Large intestine (tissue), 3 donors: ENCODE results near the gene CCND1. TPM values are rescaled to one million over a fixed set of nuclear protein-coding genes. Genes with fewer than 3 reads are reported as not detected.
A peak's percentile ranks its signal among the peaks of the same experiment; 100 is the strongest.

Experiments used
- DNase-seq, 2 donors: peaks; one replicate each; pipeline versions ENCODE4 v3.0.0 to v3.0.0-alpha.2; 2013
- H3K27ac ChIP-seq: one replicate; pipeline ENCODE4 v1.5.1; 2013; ENCODE audit warnings: low read length
- H3K27me3 ChIP-seq: 2 replicates; pipeline ENCODE4 v1.6.1; 2013; ENCODE audit warnings: low read length; ENCODE audit not compliant: control insufficient read depth, insufficient read depth
- H3K36me3 ChIP-seq: 2 replicates; pipeline ENCODE4 v1.6.1; 2013; ENCODE audit warnings: low read length; ENCODE audit not compliant: control insufficient read depth, insufficient read depth
- H3K4me1 ChIP-seq: one replicate; pipeline ENCODE4 v1.6.1; 2013; ENCODE audit warnings: low read length; ENCODE audit not compliant: control insufficient read depth, insufficient read depth
- H3K4me3 ChIP-seq: one replicate; pipeline ENCODE4 v1.5.1; 2013; ENCODE audit warnings: low read length
- H3K9me3 ChIP-seq: one replicate; pipeline ENCODE4 v1.6.1; 2013; ENCODE audit warnings: mild to moderate bottlenecking, low read depth, low read length, moderate library complexity; ENCODE audit not compliant: control insufficient read depth
- WGBS: methylation state at CpG from one replicate; pipeline ENCODE4 v1.1.5; 2013; ENCODE audit warnings: low lambda C conversion rate; ENCODE audit not compliant: insufficient coverage; 5-methylcytosine and 5-hydroxymethylcytosine counted together
- polyA plus RNA-seq: library from polyadenylated mRNA; unstranded; fragments of 120-200 nt; gene quantifications from one replicate; pipeline ENCODE4 v1.2.1, GENCODE V29; 2013

CCND1 gene
- polyA plus RNA-seq, 1 donor = 74.0 TPM

DNA sequence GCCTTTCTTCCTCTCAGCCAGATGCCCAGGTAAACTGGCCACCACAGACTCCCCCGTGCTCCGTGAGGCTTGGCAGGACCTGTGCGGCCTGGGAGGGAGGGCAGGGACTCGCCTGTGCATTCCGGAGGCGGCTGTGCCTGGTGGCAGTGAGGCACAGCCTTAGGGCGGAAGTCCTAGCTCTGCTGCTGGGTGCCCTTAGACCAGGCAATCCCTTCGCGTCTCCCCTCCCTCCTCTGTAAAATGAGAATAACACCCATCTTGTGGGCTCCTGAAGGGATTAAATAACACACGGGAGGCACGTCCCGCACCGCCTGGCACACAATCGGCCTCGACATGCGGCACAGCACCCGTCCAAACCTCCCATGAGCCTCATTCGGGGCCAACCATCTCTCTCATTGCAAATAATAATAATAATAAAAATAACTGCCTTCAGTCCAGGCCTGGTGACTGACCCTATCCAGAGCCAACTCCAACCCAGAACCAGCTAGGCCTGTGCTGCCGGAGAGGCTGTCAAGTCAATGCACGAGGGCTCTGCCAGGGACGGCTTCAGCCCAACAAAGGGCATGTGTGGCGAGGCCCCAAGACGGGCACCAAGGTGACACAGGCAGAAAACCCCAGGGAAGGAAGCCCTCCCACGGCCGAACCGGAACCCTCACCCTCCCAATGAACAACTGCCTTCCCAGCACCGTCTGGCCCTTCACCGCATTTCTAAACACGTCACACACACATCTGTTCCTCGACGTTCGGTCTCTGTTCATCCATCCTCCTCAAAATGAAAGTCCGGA is 26.0 kb downstream of the CCND1 start:
- no peak for DNase-seq
- Histone ChIP-seq H3K27me3 (no peaks in the 10 kb centered on the region), H3K4me1 (peaks cover 2% of the 10 kb centered on the region), H3K4me3 (no peak overlapping the region), H3K9me3 (no peaks in the 10 kb centered on the region), H3K36me3 (peaks cover 54% of the 10 kb centered on the region), H3K27ac (no peak overlapping the region)
- WGBS = 100% methylated on average over 3 of the region's 33 CpGs

DNA sequence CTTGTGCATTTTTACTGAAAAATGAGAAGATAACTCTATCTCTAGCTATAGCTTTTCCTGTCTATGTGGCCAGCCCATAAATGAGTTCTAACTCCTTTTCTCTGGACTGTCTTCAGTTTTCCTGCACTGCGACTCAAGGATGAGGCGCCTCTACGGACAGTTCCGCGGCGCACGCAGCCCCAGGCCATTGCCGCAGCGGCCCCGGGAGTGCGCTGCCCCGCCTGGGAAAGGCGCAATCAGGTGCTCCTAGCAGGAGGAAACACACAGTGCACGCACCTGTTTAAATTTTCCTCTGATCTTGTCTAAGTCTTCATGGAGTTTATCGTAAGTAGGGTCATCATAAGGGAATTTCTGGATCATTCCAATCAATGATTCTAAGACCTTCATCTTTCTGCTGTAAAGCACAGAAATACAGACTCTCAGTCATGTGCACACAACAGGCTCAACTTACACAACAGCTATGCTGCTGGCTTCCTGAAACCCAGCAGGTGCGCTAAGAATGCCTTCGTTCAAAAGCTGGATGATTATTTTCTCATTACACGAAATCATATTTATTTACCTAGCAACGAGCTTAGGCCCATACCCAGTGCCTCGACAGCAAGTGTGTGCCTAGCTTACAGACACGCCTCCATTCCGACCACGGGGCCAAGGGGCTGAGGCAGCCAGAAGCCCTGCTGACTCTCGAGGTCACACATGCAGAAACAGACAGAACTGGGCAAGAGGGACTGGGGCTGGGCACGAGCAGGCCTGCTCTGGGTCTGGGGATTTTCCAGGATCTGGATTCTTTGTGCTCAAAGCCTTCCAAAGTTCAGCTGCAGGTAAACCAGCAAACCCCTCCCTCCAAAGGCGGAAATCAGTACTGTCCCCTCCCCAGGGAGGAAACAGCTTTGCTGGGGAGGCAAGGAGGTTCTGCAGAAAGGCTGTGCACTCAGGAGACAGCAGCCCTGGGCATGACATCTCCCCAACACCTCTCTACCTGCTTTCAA is 27.0 kb downstream of the CCND1 start:
- peaks cover 53% of the 10 kb centered on the region for H3K36me3 ChIP-seq
- H3K9me3 ChIP-seq = no peaks in the 10 kb centered on the region
- no peak overlapping the region for H3K4me3 ChIP-seq
- peaks cover 2% of the 10 kb centered on the region for H3K4me1 ChIP-seq
- no peak overlapping the region for H3K27ac ChIP-seq
- WGBS = no CpG with 5 or more reads among the region's 26 CpGs
- H3K27me3 ChIP-seq = no peaks in the 10 kb centered on the region
- peak in 1 of 2 donors; percentile 28 for DNase-seq

DNA sequence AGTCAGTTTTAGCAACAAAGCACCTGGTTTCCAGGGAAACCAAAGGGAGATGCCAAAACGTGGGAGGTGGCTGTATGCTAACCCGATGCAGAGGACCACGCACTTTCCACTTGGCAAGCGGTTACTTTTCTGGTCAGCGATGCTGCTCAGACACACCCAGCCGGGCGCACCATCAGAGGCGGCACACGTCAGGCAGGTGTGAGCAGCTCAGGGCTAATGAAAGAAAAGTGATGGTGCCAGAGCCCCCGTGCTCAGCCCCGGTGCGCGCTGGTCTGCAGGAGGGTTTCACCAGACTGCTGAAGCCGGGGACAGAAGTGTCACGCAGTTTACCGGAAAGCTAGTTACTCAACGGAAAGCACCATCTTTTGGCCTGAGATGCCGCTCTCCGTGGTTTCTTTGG is 28.5 kb downstream of the CCND1 start:
- Histone ChIP-seq H3K36me3 (peaks cover 50% of the 10 kb centered on the region), H3K4me1 (peaks cover 6% of the 10 kb centered on the region), H3K27me3 (no peaks in the 10 kb centered on the region), H3K27ac (no peak overlapping the region), H3K4me3 (no peak overlapping the region), H3K9me3 (no peaks in the 10 kb centered on the region)
- DNase-seq = no peak
- WGBS = no CpG with 5 or more reads among the region's 19 CpGs

DNA sequence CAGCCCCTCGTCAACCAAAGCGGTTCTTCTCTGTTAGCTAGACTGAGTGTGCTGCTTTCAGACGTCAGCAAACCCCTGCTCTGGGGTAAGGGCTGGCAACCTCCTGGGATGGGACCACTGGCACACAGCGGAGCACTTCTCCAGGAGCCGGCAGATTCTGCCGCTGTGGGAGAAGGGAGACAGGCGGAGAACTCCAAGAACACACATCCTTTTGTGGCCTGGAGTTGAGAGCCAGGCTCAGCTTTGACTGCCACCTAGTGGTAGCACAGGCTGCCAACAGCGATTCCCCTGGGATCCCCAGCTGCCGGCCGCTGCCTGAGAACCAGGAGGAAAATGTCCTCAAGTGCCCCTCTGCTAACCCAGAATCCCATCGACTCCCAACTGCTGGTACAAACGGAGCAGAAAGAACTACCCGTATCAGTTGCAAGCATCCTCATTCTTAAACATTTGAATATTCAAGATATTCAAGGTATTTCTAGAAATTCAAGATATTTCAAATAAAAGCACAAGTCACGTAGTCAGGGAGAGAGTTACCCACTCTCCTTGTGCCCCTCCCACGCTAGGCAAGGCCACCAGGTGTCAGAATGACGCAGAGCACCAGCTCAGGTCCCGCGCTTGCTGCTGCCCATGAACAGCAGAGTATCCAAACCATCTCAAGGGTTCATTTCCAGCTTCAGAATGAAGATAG is 29.3 kb downstream of the CCND1 start:
- WGBS = 60% methylated on average over 2 of the region's 18 CpGs
- H3K9me3 ChIP-seq = no peaks in the 10 kb centered on the region
- no peaks in the 10 kb centered on the region for H3K27me3 ChIP-seq
- H3K36me3 ChIP-seq = peaks cover 44% of the 10 kb centered on the region
- peak; percentile 74 to 79 for DNase-seq
- no peak overlapping the region for H3K4me3 ChIP-seq
- H3K27ac ChIP-seq = no peak overlapping the region
- peaks cover 6% of the 10 kb centered on the region for H3K4me1 ChIP-seq

DNA sequence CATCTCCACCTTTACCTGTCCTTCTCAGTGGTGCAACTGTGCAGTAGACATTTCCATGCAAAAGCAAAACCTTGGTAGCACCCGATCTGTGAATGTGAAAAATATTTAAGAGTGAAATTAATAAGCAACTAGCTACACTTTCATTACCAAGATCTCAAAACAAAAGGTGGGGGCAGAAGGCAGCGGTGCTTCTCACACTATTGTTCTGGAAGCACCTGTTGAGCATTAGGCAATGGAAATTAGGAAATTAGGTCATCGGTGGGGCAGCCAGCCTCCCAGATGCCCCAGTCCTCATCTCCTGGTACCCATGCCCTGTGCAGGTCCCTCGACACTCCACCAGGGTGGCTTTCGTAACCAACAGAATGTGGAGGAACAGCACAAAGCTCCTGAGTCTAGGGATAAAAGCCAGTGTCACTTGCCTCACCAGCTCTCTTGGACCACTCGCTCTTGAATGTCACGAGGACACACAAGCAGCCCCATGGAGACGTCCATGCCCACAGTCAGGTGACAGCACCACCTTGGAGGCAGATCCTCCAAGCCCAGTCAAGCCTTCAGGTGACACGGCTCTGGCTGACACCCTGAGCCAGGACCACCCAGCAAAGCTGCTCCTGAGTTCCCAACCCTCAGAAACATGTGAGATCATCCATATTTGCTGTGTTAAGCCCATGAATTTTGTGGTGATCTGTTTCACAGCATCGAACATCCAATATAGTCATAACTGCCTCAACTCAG is 30.9 kb downstream of the CCND1 start:
- Histone ChIP-seq H3K36me3 (peaks cover 31% of the 10 kb centered on the region), H3K4me1 (peaks cover 6% of the 10 kb centered on the region), H3K27ac (no peak overlapping the region), H3K27me3 (no peaks in the 10 kb centered on the region), H3K4me3 (no peak overlapping the region), H3K9me3 (no peaks in the 10 kb centered on the region)
- WGBS = no CpG with 5 or more reads among the region's 10 CpGs
- no peak for DNase-seq

DNA sequence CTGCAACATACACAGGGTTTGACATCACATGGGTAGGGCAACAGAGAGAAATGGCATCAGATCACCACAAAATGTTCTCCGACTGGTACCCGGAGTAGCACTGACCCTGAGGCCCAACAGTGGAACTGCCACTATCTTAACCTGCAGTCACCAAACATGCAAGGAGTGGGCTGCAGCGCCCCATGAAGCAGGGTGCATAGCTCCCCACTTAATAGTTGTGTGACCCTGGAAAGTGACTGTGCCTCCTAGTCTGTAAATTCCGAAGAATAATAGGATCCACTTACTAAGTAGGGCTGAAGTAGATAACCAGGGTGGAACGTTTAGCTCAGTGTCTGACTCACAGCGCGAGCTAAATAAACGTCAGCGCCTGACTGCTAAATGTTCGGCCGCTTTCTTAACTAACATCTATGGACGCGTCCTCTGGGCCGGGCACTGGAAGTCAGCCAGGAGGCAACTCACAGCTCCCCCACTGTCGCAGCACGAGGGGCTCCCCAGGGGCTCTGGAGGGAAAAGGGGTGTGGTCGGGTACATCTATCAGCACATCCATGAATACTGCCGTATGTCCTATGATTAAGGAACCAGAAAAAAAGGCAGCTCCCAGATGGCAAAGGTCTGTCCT is 33.4 kb downstream of the CCND1 start:
- no CpG with 5 or more reads among the region's 18 CpGs for WGBS
- Histone ChIP-seq H3K27me3 (no peaks in the 10 kb centered on the region), H3K27ac (peak overlapping the region; percentile 66), H3K36me3 (peaks cover 18% of the 10 kb centered on the region), H3K4me3 (peak overlapping the region; percentile 91), H3K9me3 (no peaks in the 10 kb centered on the region), H3K4me1 (peaks cover 6% of the 10 kb centered on the region)
- peak; percentile 16 to 47 for DNase-seq

DNA sequence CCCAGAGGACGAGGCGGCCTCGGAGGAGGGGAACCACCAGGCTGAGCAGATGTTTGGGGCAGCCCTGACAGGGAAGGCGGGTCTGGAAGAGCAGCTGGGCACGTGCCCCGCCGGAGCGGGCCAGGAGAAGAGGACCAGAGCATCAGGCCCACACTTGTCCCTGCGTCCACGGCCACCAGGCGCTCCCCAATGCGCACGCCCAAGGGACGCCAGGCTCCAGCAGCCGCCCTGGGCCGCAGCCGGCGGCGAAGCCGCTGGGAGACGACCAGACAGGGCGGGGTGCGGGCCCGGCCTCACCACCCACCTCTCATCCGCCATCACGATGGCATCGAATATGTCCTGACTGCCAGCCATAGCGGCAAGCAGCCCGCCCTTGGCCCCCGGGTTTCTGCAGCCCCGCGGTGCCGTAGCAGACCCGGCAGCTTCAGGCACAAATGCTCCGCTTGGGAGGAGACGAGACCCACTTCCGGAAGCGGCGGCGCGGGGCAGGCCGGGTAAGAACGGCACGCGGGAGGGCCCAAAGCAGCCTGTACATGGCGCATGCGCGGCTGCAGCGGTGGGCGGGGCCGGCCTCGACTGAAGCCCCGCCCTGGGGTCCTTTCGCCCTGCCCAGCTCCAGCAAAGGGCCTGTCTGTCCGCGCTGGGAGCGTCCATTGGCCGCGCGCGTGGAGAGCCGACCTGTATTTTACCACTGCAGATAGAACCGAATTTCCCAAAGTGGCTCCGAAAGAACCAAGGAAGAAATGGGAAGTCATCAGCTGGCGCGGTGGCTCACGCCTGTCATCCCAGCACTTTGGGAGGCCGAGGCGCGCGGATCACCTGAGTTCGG is 34.1 kb downstream of the CCND1 start, which contains the start of gene LTO1:
TSS of gene LTO1 (minus strand) at position 468 of the 829 bp plus-strand sequence. CDS start at position 354, 114 bp downstream.
- Histone ChIP-seq H3K9me3 (no peaks in the 10 kb centered on the region), H3K4me3 (peak within 1 kb of the TSS; percentile 91), H3K36me3 (peaks cover 14% of the 10 kb centered on the region), H3K27ac (peak within 1 kb of the TSS; percentile 66), H3K27me3 (no peaks in the 10 kb centered on the region), H3K4me1 (peaks cover 4% of the 10 kb centered on the region)
- DNase-seq = peak; percentile 96 to 97
- WGBS = no CpG with 5 or more reads among the region's 72 CpGs

DNA sequence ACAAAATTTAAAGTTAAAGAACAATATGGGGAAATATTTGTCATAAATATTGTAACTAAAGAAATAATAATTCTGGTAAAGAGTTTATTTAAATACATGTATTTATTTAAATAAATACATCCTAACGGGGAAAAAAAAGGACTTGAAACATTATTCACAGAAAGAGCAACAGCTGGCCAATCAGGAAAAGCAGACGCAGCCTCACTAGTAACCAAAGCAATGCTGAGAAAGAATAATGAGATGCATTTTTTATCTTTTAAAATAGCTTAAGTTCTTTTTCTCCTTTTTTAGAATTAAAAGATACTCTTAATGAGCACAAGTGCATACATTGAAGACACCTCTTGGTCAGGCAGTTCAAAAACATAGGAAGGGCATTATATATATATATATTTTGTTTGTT is 36.8 kb downstream of the CCND1 start:
- Histone ChIP-seq H3K27ac (no peak overlapping the region), H3K9me3 (no peaks in the 10 kb centered on the region), H3K36me3 (no peaks in the 10 kb centered on the region), H3K4me3 (no peak overlapping the region), H3K27me3 (no peaks in the 10 kb centered on the region), H3K4me1 (peaks cover 4% of the 10 kb centered on the region)
- DNase-seq = no peak
- WGBS = 81% methylated on average over 2 of the region's 2 CpGs

DNA sequence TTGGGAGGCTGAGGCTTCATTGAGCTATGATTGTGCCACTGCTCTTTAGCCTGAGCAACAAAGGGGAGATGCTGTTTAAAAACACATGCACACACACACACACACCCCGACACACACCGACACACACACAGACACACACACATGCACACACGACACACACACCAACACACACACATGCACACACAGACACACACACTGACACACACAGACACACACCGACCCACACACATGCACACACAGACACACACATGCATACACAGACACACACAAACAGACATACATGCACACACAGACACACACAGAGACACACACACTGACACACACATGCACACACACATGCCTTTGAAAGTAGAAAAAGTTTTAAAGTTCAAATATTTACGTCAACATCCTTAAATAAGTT is 39.7 kb downstream of the CCND1 start:
- no CpG with 5 or more reads among the region's 5 CpGs for WGBS
- Histone ChIP-seq H3K27ac (no peak overlapping the region), H3K9me3 (no peaks in the 10 kb centered on the region), H3K4me3 (no peak overlapping the region), H3K4me1 (no peaks in the 10 kb centered on the region), H3K36me3 (no peaks in the 10 kb centered on the region), H3K27me3 (no peaks in the 10 kb centered on the region)
- DNase-seq = no peak
